Measurements from ENCODE around the gene PHF5A. TPM values are rescaled to one million over a fixed set of nuclear protein-coding genes. Genes with fewer than 3 reads are reported as not detected.

Gene PHF5A
- total and polyA plus RNA-seq, 2 donors (not counting 3 experiments of a cell fraction or from before 2014, with no cell fraction given), result 61.1 to 63.7 TPM

DNA sequence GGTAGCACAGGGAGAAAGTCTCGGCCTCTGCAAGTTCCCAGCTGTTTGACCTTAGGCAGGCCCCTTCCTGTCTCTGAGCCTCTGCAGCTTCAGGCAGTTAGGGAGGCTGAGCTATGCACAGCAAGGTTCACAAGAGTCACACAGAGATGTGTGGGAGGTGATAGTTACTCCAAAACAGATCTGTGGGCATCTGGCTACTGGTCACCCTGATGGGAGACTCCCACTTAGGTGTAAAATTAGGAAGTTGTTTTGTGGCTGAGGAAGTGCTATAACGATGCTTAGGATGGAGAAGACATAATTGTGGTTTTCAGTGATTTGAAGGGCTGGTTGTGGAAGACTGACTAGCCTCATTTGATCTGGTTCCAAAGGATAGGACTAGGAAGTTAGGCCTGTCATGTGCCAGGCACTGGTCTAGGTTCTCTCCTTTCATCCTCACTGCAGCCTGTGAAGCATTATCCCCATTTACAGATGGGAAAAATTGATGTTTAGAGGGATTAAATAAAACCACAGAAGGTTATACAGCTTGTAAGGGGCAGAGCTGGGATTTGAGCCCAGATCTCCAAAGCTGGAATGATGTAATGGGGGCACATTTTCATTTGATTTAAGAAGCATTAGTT lies 13.9 kb upstream of the PHF5A start:
- dilution Hi-C loops (cut with MboI; ENCODE audit: extremely low pct_ligation_motif_present, low sequenced_read_pairs) (no loop called here), intact Hi-C loops (cut with micrococcal nuclease) (no loop called here)
- no peak overlapping the region for H3K4me3 ChIP-seq (replicated peaks in 1 of 3; ENCODE audit: insufficient read depth in 1 of 3, low read depth in 1 of 3, low read length in 3 of 3)
- no TSS peak for BruUV-seq (replicated peaks)
- FAIRE-seq, result no peak
- ChIA-PET CTCF (no interaction called here), POLR2A (no interaction called here)
- no peak overlapping the region for H2AFZ ChIP-seq (ENCODE audit: low read depth, low read length)
- H3K4me1 ChIP-seq (ENCODE audit: control insufficient read depth, extremely low read depth, insufficient read depth, low read length), result no peaks in the 10 kb centered on the region
- TF ChIP-seq MYC (IDR thresholded peaks at IDR 0.05; ENCODE audit: low read depth, low read length) (no peak), JUN (IDR thresholded peaks at IDR 0.05; ENCODE audit: borderline replicate concordance, insufficient read depth, insufficient read length, low read depth) (no peak), GATA2 (IDR thresholded peaks at IDR 0.05; ENCODE audit: insufficient read depth, insufficient read length, low read depth, low read length) (no peak), EZH2 (IDR thresholded peaks at IDR 0.05; ENCODE audit: borderline replicate concordance, low read depth, low read length, severe bottlenecking) (no peak), FOS (IDR thresholded peaks at IDR 0.05; ENCODE audit: borderline replicate concordance, insufficient read depth, low read length) (no peak), MAX (IDR thresholded peaks at IDR 0.05; ENCODE audit: insufficient read depth, insufficient read length) (no peak), POLR2AphosphoS5 (IDR thresholded peaks at IDR 0.05; ENCODE audit: insufficient read depth, low read depth, low read length) (no peak), POLR2A (IDR thresholded peaks at IDR 0.05; ENCODE audit: low read depth, low read length) (no peak)
- TF ChIP-seq, protein P1, sequence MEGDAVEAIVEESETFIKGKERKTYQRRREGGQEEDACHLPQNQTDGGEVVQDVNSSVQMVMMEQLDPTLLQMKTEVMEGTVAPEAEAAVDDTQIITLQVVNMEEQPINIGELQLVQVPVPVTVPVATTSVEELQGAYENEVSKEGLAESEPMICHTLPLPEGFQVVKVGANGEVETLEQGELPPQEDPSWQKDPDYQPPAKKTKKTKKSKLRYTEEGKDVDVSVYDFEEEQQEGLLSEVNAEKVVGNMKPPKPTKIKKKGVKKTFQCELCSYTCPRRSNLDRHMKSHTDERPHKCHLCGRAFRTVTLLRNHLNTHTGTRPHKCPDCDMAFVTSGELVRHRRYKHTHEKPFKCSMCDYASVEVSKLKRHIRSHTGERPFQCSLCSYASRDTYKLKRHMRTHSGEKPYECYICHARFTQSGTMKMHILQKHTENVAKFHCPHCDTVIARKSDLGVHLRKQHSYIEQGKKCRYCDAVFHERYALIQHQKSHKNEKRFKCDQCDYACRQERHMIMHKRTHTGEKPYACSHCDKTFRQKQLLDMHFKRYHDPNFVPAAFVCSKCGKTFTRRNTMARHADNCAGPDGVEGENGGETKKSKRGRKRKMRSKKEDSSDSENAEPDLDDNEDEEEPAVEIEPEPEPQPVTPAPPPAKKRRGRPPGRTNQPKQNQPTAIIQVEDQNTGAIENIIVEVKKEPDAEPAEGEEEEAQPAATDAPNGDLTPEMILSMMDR (IDR thresholded peaks at IDR 0.05; ENCODE audit: extremely low read depth in 1 of 2, insufficient read depth in 1 of 2, low read depth in 1 of 2, low read length in 2 of 2), result no peak
- DNase-seq (ENCODE audit: low read depth, low spot score), result no peak
- H4K20me1 ChIP-seq (replicated peaks; ENCODE audit: control insufficient read depth, extremely low read depth, insufficient read depth, low read length), result no peaks in the 10 kb centered on the region
- peaks cover 62% of the 10 kb centered on the region for H3K79me2 ChIP-seq (ENCODE audit: control insufficient read depth, insufficient read depth, low read length)
- H3K27me3 ChIP-seq (ENCODE audit: control insufficient read depth in 2 of 2, insufficient read depth in 2 of 2, low read length in 2 of 2), result no peaks in the 10 kb centered on the region
- no peaks in the 10 kb centered on the region for H3K36me3 ChIP-seq (ENCODE audit: control insufficient read depth in 2 of 2, extremely low read depth in 1 of 2, insufficient read depth in 2 of 2, low read length in 2 of 2)
- no peak overlapping the region for H3K4me2 ChIP-seq (ENCODE audit: insufficient read depth, low read length)
- no peak overlapping the region for H3K9ac ChIP-seq (replicated peaks; ENCODE audit: extremely low read depth, insufficient read depth, low read length)
- H3K27ac ChIP-seq (ENCODE audit: insufficient read depth, low read depth, low read length), result no peak overlapping the region
- no peaks in the 10 kb centered on the region for H3K9me3 ChIP-seq (replicated peaks; ENCODE audit: control insufficient read depth, insufficient read depth, low read length)
- H3K9me1 ChIP-seq (replicated peaks; ENCODE audit: control insufficient read depth, extremely low read depth, insufficient read depth, low read length), result no peaks in the 10 kb centered on the region

All from endothelial cell of umbilical vein (primary cell).